Mucosa of rectum (tissue), 2 donors: ENCODE results near the gene TTC23L.
"Not testable (repeated sequence)": the region's sequence is repeated elsewhere in the genome, so short reads cannot be mapped to it uniquely, and the experiment has no call there.

ENCODE experiments used
- H3K27ac ChIP-seq, 2 donors: one replicate each; pipeline ENCODE4 v1.7.0; 2013; ENCODE audit warnings: inconsistent platforms in 2 of 2, low read depth in 2 of 2, low read length in 2 of 2
- H3K27me3 ChIP-seq, 2 donors: one replicate each; pipeline ENCODE4 v1.7.0; 2013; ENCODE audit warnings: low read length in 2 of 2; ENCODE audit not compliant: control insufficient read depth in 2 of 2, insufficient read depth in 2 of 2
- H3K36me3 ChIP-seq, 2 donors: one replicate each; pipeline ENCODE4 v1.7.0; 2013; ENCODE audit warnings: low read length in 2 of 2; ENCODE audit not compliant: control insufficient read depth in 2 of 2, insufficient read depth in 2 of 2
- H3K4me1 ChIP-seq, 2 donors: one replicate each; pipeline ENCODE4 v1.7.0; 2013; ENCODE audit warnings: low read length in 2 of 2, mild to moderate bottlenecking in 1 of 2; ENCODE audit not compliant: control insufficient read depth in 2 of 2, insufficient read depth in 2 of 2
- H3K4me3 ChIP-seq, 2 donors: one replicate each; pipeline ENCODE4 v1.7.0; 2013; ENCODE audit warnings: low read length in 2 of 2
- H3K9ac ChIP-seq, 2 donors: one replicate each; pipeline ENCODE4 v1.7.0; 2013; ENCODE audit warnings: low read length in 2 of 2, low read depth in 1 of 2, mild to moderate bottlenecking in 1 of 2
- H3K9me3 ChIP-seq, 2 donors: one replicate each; pipeline ENCODE4 v1.7.0; 2013; ENCODE audit warnings: low read length in 2 of 2; ENCODE audit not compliant: control insufficient read depth in 2 of 2
- donor health status: healthy.
- donor health status: Normal muscosa, but diverticular disease.

TTC23L gene

GRCh38 chr5:34813509-34813908 is 25.5 kb upstream of the TTC23L start:
- no peak overlapping the region for H3K9ac ChIP-seq
- no peaks in the 10 kb centered on the region for H3K9me3 ChIP-seq
- H3K36me3 ChIP-seq, result no peaks in the 10 kb centered on the region
- no peak overlapping the region for H3K27ac ChIP-seq
- H3K4me1 ChIP-seq, result no peaks in the 10 kb centered on the region
- H3K4me3 ChIP-seq, result no peak overlapping the region
- H3K27me3 ChIP-seq, result no peaks in the 10 kb centered on the region

GRCh38 chr5:34817558-34818351 is 21.2 kb upstream of the TTC23L start:
- H3K9ac ChIP-seq, result no peak overlapping the region
- no peaks in the 10 kb centered on the region for H3K4me1 ChIP-seq
- H3K36me3 ChIP-seq, result no peaks in the 10 kb centered on the region
- H3K9me3 ChIP-seq, result no peaks in the 10 kb centered on the region
- no peak overlapping the region for H3K4me3 ChIP-seq
- H3K27me3 ChIP-seq, result no peaks in the 10 kb centered on the region
- no peak overlapping the region for H3K27ac ChIP-seq

GRCh38 chr5:34818717-34819116 is 20.2 kb upstream of the TTC23L start:
- no peak overlapping the region for H3K27ac ChIP-seq
- no peaks in the 10 kb centered on the region for H3K36me3 ChIP-seq

GRCh38 chr5:34820593-34820992 is 18.4 kb upstream of the TTC23L start:
- no peak overlapping the region for H3K9ac ChIP-seq
- H3K27ac ChIP-seq, result no peak overlapping the region
- no peaks in the 10 kb centered on the region for H3K36me3 ChIP-seq
- H3K4me1 ChIP-seq, result no peaks in the 10 kb centered on the region
- H3K27me3 ChIP-seq, result no peaks in the 10 kb centered on the region
- H3K9me3 ChIP-seq, result no peaks in the 10 kb centered on the region
- no peak overlapping the region for H3K4me3 ChIP-seq

More at GRCh38 chr5:34818717-34819116, 20.2 kb upstream of the TTC23L start:
- no peak overlapping the region for H3K9ac ChIP-seq
- H3K4me1 ChIP-seq, result no peaks in the 10 kb centered on the region
- no peaks in the 10 kb centered on the region for H3K27me3 ChIP-seq
- no peaks in the 10 kb centered on the region for H3K9me3 ChIP-seq
- H3K4me3 ChIP-seq, result no peak overlapping the region

- Histone ChIP-seq H3K4me1 (no peaks in the 10 kb centered on the region), H3K9me3 (no peaks in the 10 kb centered on the region), H3K4me3 (no peak overlapping the region), H3K9ac (no peak overlapping the region), H3K27ac (no peak overlapping the region), H3K36me3 (peaks cover 3 to 4% of the 10 kb centered on the region in 2 donors), H3K27me3 (no peaks in the 10 kb centered on the region)
Observed at GRCh38 chr5:34822956-34823715, 15.8 kb upstream of the TTC23L start.

- peaks cover 3 to 4% of the 10 kb centered on the region in 2 donors for H3K36me3 ChIP-seq
- no peaks in the 10 kb centered on the region for H3K27me3 ChIP-seq
- no peaks in the 10 kb centered on the region for H3K4me1 ChIP-seq
- no peak overlapping the region for H3K9ac ChIP-seq
- H3K4me3 ChIP-seq, result no peak overlapping the region
- no peak overlapping the region for H3K27ac ChIP-seq
- H3K9me3 ChIP-seq, result no peaks in the 10 kb centered on the region
Observed at GRCh38 chr5:34826347-34826746, 12.6 kb upstream of the TTC23L start.

GRCh38 chr5:34827588-34828506 is 11.1 kb upstream of the TTC23L start:
- H3K27me3 ChIP-seq, result no peaks in the 10 kb centered on the region
- H3K9ac ChIP-seq, result no peak overlapping the region
- no peak overlapping the region for H3K27ac ChIP-seq
- H3K4me3 ChIP-seq, result no peak overlapping the region
- H3K9me3 ChIP-seq, result no peaks in the 10 kb centered on the region
- H3K4me1 ChIP-seq, result no peaks in the 10 kb centered on the region
- H3K36me3 ChIP-seq, result peaks cover 3 to 4% of the 10 kb centered on the region in 2 donors

GRCh38 chr5:34830827-34831226 is 8.1 kb upstream of the TTC23L start:
- not testable (repeated sequence) for H3K27ac ChIP-seq, H3K36me3 ChIP-seq, H3K9ac ChIP-seq, H3K4me1 ChIP-seq, H3K9me3 ChIP-seq, H3K4me3 ChIP-seq, H3K27me3 ChIP-seq

- Histone ChIP-seq H3K9ac (no peak overlapping the region), H3K27me3 (no peaks in the 10 kb centered on the region), H3K27ac (no peak overlapping the region), H3K36me3 (peaks cover 3 to 4% of the 10 kb centered on the region in 2 donors), H3K4me1 (no peaks in the 10 kb centered on the region), H3K4me3 (no peak overlapping the region), H3K9me3 (no peaks in the 10 kb centered on the region)
Observed at GRCh38 chr5:34831303-34831702, 7.7 kb upstream of the TTC23L start.
